LNCaP clone FGC (cell line): ENCODE data around the gene ADGRV1.
A peak's percentile ranks its signal among the peaks of the same experiment; 100 is the strongest.

Experiments used
- DNase-seq: peaks from one replicate; pipeline ENCODE4 v3.0.0-alpha.2; 2011; ENCODE audit warnings: low read depth
- H3K4me3 ChIP-seq: 2 replicates; pipeline ENCODE4 v1.5.1; 2011; ENCODE audit warnings: mild to moderate bottlenecking, low read depth, low read length, control low read depth
- CTCF ChIP-seq: IDR thresholded peaks from 2 replicates; pipeline ENCODE4 v1.5.1; 2012; ENCODE audit warnings: mild to moderate bottlenecking; ENCODE audit not compliant: control insufficient read depth, insufficient read depth; ENCODE audit errors: extremely low read depth

ADGRV1 gene

GRCh38 chr5:91025956-91026355, 467.4 kb downstream of the ADGRV1 start:
- no peak for TF ChIP-seq CTCF
- no peak for DNase-seq
- no peak overlapping the region for H3K4me3 ChIP-seq

GRCh38 chr5:91026466-91026865, 467.9 kb downstream of the ADGRV1 start:
- no peak for DNase-seq
- no peak for TF ChIP-seq CTCF
- H3K4me3 ChIP-seq, result no peak overlapping the region

DNA sequence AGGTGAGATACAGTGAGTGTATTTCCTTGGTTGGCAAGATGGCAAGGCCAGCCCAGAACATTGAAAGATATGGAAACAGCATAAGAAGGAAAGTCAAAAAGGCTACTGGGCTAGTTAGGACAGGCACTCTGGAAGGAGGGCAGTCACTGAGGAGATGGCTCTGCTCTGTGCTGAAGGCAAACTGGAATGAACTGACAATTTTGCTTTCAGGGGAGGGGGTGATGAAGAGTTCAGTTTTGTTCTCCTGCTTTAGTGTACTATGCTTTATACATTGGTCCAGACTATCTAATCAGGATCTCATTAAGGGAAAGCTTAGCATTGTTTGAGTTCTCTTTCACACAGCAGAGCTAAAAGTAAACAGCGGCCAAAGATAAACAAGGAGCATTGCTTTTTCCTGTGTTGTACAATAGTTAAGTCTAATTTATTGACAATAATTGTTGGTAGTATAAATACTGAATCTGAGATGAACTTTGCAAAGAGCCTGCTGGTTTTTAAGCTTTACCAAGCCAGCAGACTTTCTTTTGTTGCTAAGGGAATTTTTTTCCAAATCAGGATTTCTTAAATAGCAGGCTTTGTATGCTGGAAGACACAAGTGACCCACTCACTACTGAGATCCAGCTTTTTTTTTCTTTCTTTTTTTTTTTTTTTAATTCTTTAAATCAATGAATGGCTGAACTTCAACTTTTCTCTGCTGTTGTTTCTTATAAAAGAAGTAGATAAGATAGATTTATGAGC, 469.0 kb downstream of the ADGRV1 start:
- TF ChIP-seq CTCF, result no peak
- 0 out of 2 replicates have a peak overlapping the region, but pooled peaks have one; percentile 3 for H3K4me3 ChIP-seq
- no peak for DNase-seq

DNA sequence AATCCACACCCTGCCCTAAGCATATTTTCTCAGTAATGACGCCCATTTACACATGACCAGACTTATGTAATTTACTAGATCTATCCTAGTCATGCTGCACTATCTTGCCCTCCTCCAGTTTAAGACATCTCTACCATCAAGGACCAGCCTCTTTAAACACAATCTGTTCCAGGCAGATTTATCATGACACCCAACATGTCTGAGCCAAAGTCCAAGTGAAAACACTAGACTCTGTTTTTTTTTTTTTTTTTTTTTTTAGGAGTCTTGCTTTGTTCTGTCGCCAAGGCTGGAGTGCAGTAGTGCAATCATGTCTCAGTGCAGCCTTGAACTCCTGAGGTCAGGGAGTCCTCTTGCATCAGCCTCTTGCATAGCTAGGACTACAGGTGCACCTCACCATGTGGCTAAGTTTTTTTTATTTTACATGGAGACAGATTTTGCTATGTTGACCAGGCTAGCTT, 469.9 kb downstream of the ADGRV1 start:
- no peak overlapping the region for H3K4me3 ChIP-seq
- no peak for DNase-seq
- TF ChIP-seq CTCF, result no peak

GRCh38 chr5:91030521-91031401, 472.2 kb downstream of the ADGRV1 start:
- TF ChIP-seq CTCF, result no peak
- DNase-seq, result no peak
- H3K4me3 ChIP-seq, result no peak overlapping the region

- no peak for TF ChIP-seq CTCF
- H3K4me3 ChIP-seq, result no peak overlapping the region
- no peak for DNase-seq
These were observed 472.8 kb downstream of the ADGRV1 start for GRCh38 chr5:91031402-91031752.
